Astrocyte (in vitro differentiated cells and primary cell): ENCODE measurements around the gene GSN.

Source experiments
- CTCF ChIP-seq: IDR thresholded peaks from 2 replicates; pipeline ENCODE4 v1.5.1; 2011; ENCODE audit warnings: low read depth, mild to moderate bottlenecking, inconsistent platforms, low read length, moderate library complexity; ENCODE audit not compliant: insufficient read depth
- EZH2 ChIP-seq: IDR thresholded peaks from 2 replicates; pipeline ENCODE4 v1.6.1; 2012; ENCODE audit warnings: mild to moderate bottlenecking, low read length, inconsistent platforms; ENCODE audit not compliant: insufficient read depth

DNA sequence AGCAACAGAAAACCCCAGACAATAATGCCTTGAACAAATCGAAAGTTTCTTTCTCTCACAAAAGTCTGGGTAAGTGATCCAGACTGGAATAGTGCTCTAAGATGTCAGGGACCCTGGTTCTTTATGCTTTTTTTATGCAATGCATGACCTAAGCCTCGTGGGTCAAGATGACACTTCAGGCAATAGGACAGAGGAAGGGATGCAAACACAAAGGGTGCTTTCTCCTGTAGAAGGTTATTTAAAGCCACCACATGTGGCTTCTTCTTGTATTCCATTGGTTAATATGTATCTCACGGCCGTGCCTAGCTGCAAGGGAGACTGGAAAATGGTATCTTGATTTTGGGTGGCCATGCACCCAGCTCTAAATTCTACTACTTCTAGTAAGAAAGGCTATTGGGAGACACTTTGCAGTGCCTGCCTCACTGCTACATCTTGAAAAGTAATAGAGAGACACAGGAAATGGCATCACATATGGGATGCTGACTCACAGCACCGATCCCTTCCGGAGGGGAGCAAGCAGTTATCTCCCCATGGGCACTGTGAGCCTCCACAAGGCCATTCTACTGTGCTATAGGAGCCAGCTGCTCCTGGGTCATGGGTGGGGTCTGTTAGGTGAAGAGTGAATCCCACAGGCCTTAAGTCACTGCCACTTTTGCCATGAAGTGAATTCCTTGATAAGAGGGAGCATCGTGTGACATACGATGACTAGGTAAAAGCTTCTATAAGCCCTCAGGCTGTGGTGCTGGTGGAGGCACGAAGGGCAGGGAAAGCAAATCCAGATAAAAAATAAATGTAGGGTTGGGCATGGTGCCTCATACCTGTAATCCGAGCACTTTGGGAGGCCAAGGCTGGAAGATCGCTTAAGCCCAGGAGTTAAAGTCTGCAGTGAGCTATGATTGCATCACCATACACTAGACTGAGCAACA is 33.8 kb upstream of the GSN start:
- no peak for TF ChIP-seq EZH2
- no peak for TF ChIP-seq CTCF
